ENCODE measurements around the gene HSD11B2. TPM values are rescaled to one million over a fixed set of nuclear protein-coding genes. Genes with fewer than 3 reads are reported as not detected.

HSD11B2 gene
- total RNA-seq, result 2.1 and 2.3 TPM in 2 replicates

- Histone ChIP-seq H3K36me3 (ENCODE audit: control insufficient read depth, insufficient read depth, low read length) (no peaks in the 10 kb centered on the region), H3K27me3 (ENCODE audit: control insufficient read depth, insufficient read depth, low read length) (no peaks in the 10 kb centered on the region), H3K4me3 (ENCODE audit: low read depth, low read length) (peak within 1 kb of the TSS; percentile 45)
- FAIRE-seq (no peak), DNase-seq (ENCODE audit: low read depth) (peak; percentile 44)
- TF ChIP-seq, protein P1, sequence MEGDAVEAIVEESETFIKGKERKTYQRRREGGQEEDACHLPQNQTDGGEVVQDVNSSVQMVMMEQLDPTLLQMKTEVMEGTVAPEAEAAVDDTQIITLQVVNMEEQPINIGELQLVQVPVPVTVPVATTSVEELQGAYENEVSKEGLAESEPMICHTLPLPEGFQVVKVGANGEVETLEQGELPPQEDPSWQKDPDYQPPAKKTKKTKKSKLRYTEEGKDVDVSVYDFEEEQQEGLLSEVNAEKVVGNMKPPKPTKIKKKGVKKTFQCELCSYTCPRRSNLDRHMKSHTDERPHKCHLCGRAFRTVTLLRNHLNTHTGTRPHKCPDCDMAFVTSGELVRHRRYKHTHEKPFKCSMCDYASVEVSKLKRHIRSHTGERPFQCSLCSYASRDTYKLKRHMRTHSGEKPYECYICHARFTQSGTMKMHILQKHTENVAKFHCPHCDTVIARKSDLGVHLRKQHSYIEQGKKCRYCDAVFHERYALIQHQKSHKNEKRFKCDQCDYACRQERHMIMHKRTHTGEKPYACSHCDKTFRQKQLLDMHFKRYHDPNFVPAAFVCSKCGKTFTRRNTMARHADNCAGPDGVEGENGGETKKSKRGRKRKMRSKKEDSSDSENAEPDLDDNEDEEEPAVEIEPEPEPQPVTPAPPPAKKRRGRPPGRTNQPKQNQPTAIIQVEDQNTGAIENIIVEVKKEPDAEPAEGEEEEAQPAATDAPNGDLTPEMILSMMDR (IDR thresholded peaks at IDR 0.05; ENCODE audit: insufficient read depth, low read length, severe bottlenecking), result peak; percentile 18
These were observed at the start of gene HSD11B2 for GRCh38 chr16:67430977-67431774. TSS of gene HSD11B2 (plus strand) at chr16:67431121. CDS start at chr16:67431249, 128 bp downstream.

- TF ChIP-seq, protein P1 (IDR thresholded peaks at IDR 0.05; ENCODE audit: insufficient read depth, low read length, severe bottlenecking), result no peak
- no peak for FAIRE-seq
- Histone ChIP-seq H3K27me3 (ENCODE audit: control insufficient read depth, insufficient read depth, low read length) (peaks cover 2% of the 10 kb centered on the region), H3K36me3 (ENCODE audit: control insufficient read depth, insufficient read depth, low read length) (no peaks in the 10 kb centered on the region), H3K4me3 (ENCODE audit: low read depth, low read length) (no peak overlapping the region)
- DNase-seq (ENCODE audit: low read depth), result no peak
These were observed 47.6 kb upstream of the HSD11B2 start for GRCh38 chr16:67383284-67383683.

DNA sequence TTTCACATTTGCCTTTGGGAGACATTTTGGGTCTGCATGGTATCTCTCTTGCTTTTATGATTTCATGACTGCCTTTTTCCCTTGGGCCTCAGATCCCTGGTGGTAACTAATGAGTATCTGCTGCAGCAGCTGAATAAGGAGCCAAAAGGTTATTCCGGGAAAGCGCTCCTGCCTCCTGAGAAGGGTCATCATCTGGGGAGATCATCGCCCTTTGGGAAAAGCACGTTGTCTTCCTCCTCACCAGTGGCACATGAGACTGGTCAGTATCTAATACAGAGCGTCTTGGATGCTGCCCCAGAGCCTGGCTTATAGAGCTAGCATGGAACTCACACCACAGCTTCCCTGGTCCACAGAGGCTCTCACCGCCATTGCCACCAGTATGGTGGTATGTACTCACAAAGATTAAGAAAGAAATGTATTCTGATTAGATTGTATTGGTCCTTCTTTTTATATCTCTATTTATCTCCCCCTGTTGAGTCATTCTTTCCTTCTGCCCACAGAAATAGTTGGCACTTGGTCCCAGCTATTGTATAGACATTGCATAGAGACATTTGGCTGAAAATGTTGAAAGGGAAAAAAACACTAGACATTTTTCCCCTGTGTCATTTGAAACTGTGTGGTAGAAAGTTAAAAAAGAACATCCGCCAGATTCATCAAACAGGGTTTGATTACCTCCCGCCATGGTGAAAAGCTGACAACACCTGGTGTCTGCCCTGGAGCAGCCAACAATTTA, 46.0 kb upstream of the HSD11B2 start:
- TF ChIP-seq, protein P1 (IDR thresholded peaks at IDR 0.05; ENCODE audit: insufficient read depth, low read length, severe bottlenecking), result no peak
- Histone ChIP-seq H3K27me3 (ENCODE audit: control insufficient read depth, insufficient read depth, low read length) (peaks cover 5% of the 10 kb centered on the region), H3K4me3 (ENCODE audit: low read depth, low read length) (no peak overlapping the region), H3K36me3 (ENCODE audit: control insufficient read depth, insufficient read depth, low read length) (no peaks in the 10 kb centered on the region)
- FAIRE-seq, result no peak
- DNase-seq (ENCODE audit: low read depth), result no peak

GRCh38 chr16:67386861-67387455, 44.0 kb upstream of the HSD11B2 start:
- Histone ChIP-seq H3K27me3 (ENCODE audit: control insufficient read depth, insufficient read depth, low read length) (peaks cover 6% of the 10 kb centered on the region), H3K4me3 (ENCODE audit: low read depth, low read length) (no peak overlapping the region), H3K36me3 (ENCODE audit: control insufficient read depth, insufficient read depth, low read length) (no peaks in the 10 kb centered on the region)
- TF ChIP-seq, protein P1 (IDR thresholded peaks at IDR 0.05; ENCODE audit: insufficient read depth, low read length, severe bottlenecking), result no peak
- FAIRE-seq (no peak), DNase-seq (ENCODE audit: low read depth) (no peak)

GRCh38 chr16:67387479-67388079, 43.3 kb upstream of the HSD11B2 start:
- TF ChIP-seq, protein P1 (IDR thresholded peaks at IDR 0.05; ENCODE audit: insufficient read depth, low read length, severe bottlenecking), result no peak
- FAIRE-seq (no peak), DNase-seq (ENCODE audit: low read depth) (no peak)
- H3K4me3 ChIP-seq (ENCODE audit: low read depth, low read length), result no peak overlapping the region
- H3K27me3 ChIP-seq (ENCODE audit: control insufficient read depth, insufficient read depth, low read length), result peaks cover 6% of the 10 kb centered on the region
- H3K36me3 ChIP-seq (ENCODE audit: control insufficient read depth, insufficient read depth, low read length), result no peaks in the 10 kb centered on the region
